CD14-positive monocyte (primary cell): ENCODE data around the gene RTN4R. TPM values are rescaled to one million over a fixed set of nuclear protein-coding genes. Genes with fewer than 3 reads are reported as not detected.

Experiments used
- DNase-seq, 3 donors: peaks; one replicate each; pipeline ENCODE4 v3.0.0-alpha.2; 2011 to 2022
- H2AFZ ChIP-seq: 2 replicates; pipeline ENCODE4 v1.6.0; 2012; ENCODE audit warnings: mild to moderate bottlenecking, low read depth, low read length, inconsistent platforms; ENCODE audit not compliant: insufficient read depth, poor library complexity, severe bottlenecking
- H3K27ac ChIP-seq, 2 donors: 1 replicate in 1 of 2; 2 replicates in 1 of 2; pipeline ENCODE4 v1.5.1; 2012 to 2013; ENCODE audit warnings: low read length in 2 of 2, control low read depth in 1 of 2, inconsistent platforms in 1 of 2, low read depth in 1 of 2, mild to moderate bottlenecking in 1 of 2
- H3K27me3 ChIP-seq, 2 donors: one replicate each; pipeline versions ENCODE4 v1.6.0 to v1.6.1; 2011 to 2013; ENCODE audit warnings: low read length in 2 of 2; ENCODE audit not compliant: control insufficient read depth in 2 of 2, insufficient read depth in 2 of 2
- H3K36me3 ChIP-seq, 2 donors: replicated peaks in 1 of 2; 1 replicate in 1 of 2; 2 replicates in 1 of 2; pipeline versions ENCODE4 v1.5.1 to v1.6.1; 2012 to 2013; ENCODE audit warnings: low read length in 2 of 2, control low read depth in 1 of 2, inconsistent platforms in 1 of 2, mild to moderate bottlenecking in 1 of 2; ENCODE audit not compliant: insufficient read depth in 2 of 2, control insufficient read depth in 1 of 2
- H3K4me1 ChIP-seq, 2 donors: 1 replicate in 1 of 2; 2 replicates in 1 of 2; pipeline versions ENCODE4 v1.5.1 to v1.6.1; 2012 to 2013; ENCODE audit warnings: low read length in 2 of 2, control low read depth in 1 of 2, inconsistent platforms in 1 of 2, mild to moderate bottlenecking in 1 of 2, moderate library complexity in 1 of 2; ENCODE audit not compliant: insufficient read depth in 2 of 2, control insufficient read depth in 1 of 2
- H3K4me2 ChIP-seq: replicated peaks from 2 replicates; pipeline ENCODE3; 2012; ENCODE audit warnings: low read length, moderate library complexity, mild to moderate bottlenecking; ENCODE audit not compliant: poor library complexity, severe bottlenecking; ENCODE audit errors: extremely low read depth
- H3K4me3 ChIP-seq, 3 experiments: fragments of 200-600 bp in 1 of 3; sonication (generic) in 1 of 3; replicated peaks in 1 of 3; 1 replicate in 2 of 3; 2 replicates in 1 of 3; pipeline ENCODE4 v1.5.1; 2011 to 2013; ENCODE audit warnings: low read length in 3 of 3, mild to moderate bottlenecking in 3 of 3, control low read depth in 2 of 3, low read depth in 2 of 3, inconsistent platforms in 1 of 3, moderate library complexity in 1 of 3
- H3K79me2 ChIP-seq: 2 replicates; pipeline ENCODE4 v1.6.0; 2012; ENCODE audit warnings: mild to moderate bottlenecking, control low read depth, inconsistent platforms, low read length, moderate library complexity; ENCODE audit not compliant: insufficient read depth
- H3K9ac ChIP-seq: 2 replicates; pipeline ENCODE4 v1.6.0; 2017; ENCODE audit warnings: low read length, mild to moderate bottlenecking; ENCODE audit not compliant: insufficient read depth, poor library complexity, severe bottlenecking
- H3K9me3 ChIP-seq, 2 donors: replicated peaks in 1 of 2; 1 replicate in 1 of 2; 2 replicates in 1 of 2; pipeline versions ENCODE4 v1.5.1 to v1.6.1; 2012 to 2013; ENCODE audit warnings: low read length in 2 of 2, control low read depth in 1 of 2; ENCODE audit not compliant: control insufficient read depth in 1 of 2, insufficient read depth in 1 of 2
- H4K20me1 ChIP-seq: 2 replicates; pipeline ENCODE4 v1.6.0; 2012; ENCODE audit warnings: mild to moderate bottlenecking, low read length, control low read depth, moderate library complexity; ENCODE audit not compliant: insufficient read depth
- H3K27ac Mint-ChIP-seq, 7 donors: one replicate each; pipeline ENCODE4 v1.8.0; 2020; ENCODE audit warnings: mild to moderate bottlenecking in 7 of 7, mixed read lengths in 7 of 7, moderate library complexity in 6 of 7, inconsistent platforms in 2 of 7
- H3K27me3 Mint-ChIP-seq, 3 donors: one replicate each; pipeline ENCODE4 v1.8.0; 2021 to 2022; ENCODE audit warnings: low read depth in 3 of 3, mild to moderate bottlenecking in 3 of 3, mixed read lengths in 3 of 3, moderate library complexity in 3 of 3, inconsistent platforms in 1 of 3
- H3K36me3 Mint-ChIP-seq, 2 donors: one replicate each; pipeline ENCODE4 v1.8.0; 2020; ENCODE audit warnings: mixed read lengths in 2 of 2, inconsistent platforms in 1 of 2, mild to moderate bottlenecking in 1 of 2
- H3K4me1 Mint-ChIP-seq: one replicate; pipeline ENCODE4 v1.8.0; 2020; ENCODE audit warnings: mild to moderate bottlenecking, mixed read lengths
- H3K4me3 Mint-ChIP-seq, 2 donors: one replicate each; pipeline ENCODE4 v1.8.0; 2020; ENCODE audit warnings: mild to moderate bottlenecking in 2 of 2, mixed read lengths in 2 of 2, moderate library complexity in 1 of 2
- H3K9me3 Mint-ChIP-seq, 7 donors: one replicate each; pipeline ENCODE4 v1.8.0; 2020 to 2022; ENCODE audit warnings: mixed read lengths in 7 of 7, mild to moderate bottlenecking in 6 of 7, moderate library complexity in 6 of 7, inconsistent platforms in 2 of 7
- CTCF ChIP-seq: fragments of 200-600 bp; IDR thresholded peaks from one replicate; pipeline ENCODE4 v1.8.0; 2022; ENCODE audit warnings: antibody characterized with exemption, mild to moderate bottlenecking
- WGBS: methylation state at CpG from one replicate; pipeline ENCODE4 v1.1.5; 2013; ENCODE audit warnings: missing lambda C conversion rate; ENCODE audit not compliant: insufficient coverage; 5-methylcytosine and 5-hydroxymethylcytosine counted together
- intact Hi-C, 2 donors: fragments of 100-400 bp; cut with micrococcal nuclease; formaldehyde crosslinking; loops; one replicate each; pipeline versions ENCODE4 v1.15.0 to v1.15.1; 2023
- polyA plus RNA-seq, 3 donors: library from polyadenylated mRNA; depleted of rRNA in 1 of 3; unstranded in 2 of 3; stranded (reverse) in 1 of 3; fragments of 300-500 nt in 2 of 3; fragments of >200 nt in 1 of 3; fragmentation: Illumina TruSeq in 2 of 3; gene quantifications; 1 replicate in 2 of 3; 2 replicates in 1 of 3; pipeline ENCODE4 v1.2.3, GENCODE V29; 2012 to 2021

The RTN4R gene
- polyA plus RNA-seq, 3 donors: not detected

DNA sequence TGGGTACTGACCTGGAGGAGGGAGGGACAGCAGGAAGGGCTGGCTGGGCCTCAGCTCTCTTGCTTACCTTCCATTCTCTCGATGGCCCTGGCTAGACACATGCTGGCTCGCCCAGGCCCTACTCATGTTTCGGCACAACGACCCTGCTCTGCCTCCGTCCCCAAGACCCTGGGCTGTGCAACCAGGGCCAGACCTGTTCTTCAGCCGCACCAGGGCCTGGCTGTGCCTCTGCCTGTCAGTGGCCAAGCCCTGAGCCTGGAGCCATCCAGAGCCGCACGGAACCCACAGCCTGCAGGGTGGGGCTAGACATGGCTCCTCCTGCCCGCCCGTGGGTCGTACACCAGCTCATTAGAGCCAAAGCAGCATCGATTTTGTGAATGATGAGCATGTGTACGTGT lies 47.5 kb downstream of the RTN4R start:
- H3K27ac Mint-ChIP-seq: no peak overlapping the region
- H3K4me1 Mint-ChIP-seq: no peaks in the 10 kb centered on the region
- DNase-seq: no peak
- 91% methylated on average over 13 of the region's 13 CpGs for WGBS
- H3K4me3 Mint-ChIP-seq: no peak overlapping the region
- intact Hi-C loops: no loop called here
- Histone ChIP-seq H3K9ac (no peak overlapping the region), H3K4me1 (no peaks in the 10 kb centered on the region), H2AFZ (no peak overlapping the region), H3K4me3 (no peak overlapping the region), H3K27ac (no peak overlapping the region), H3K36me3 (no peaks in the 10 kb centered on the region), H3K79me2 (no peaks in the 10 kb centered on the region), H3K27me3 (no peaks in the 10 kb centered on the region), H4K20me1 (no peaks in the 10 kb centered on the region), H3K4me2 (no peak overlapping the region), H3K9me3 (peaks cover 10 to 20% of the 10 kb centered on the region in 2 donors)
- H3K9me3 Mint-ChIP-seq: peaks cover 5 to 19% (median 12%) of the 10 kb centered on the region in 7 donors
- H3K36me3 Mint-ChIP-seq: no peaks in the 10 kb centered on the region
- peaks cover 0 to 3% (median 0%) of the 10 kb centered on the region in 3 donors for H3K27me3 Mint-ChIP-seq
- no peak for TF ChIP-seq CTCF

- H3K9me3 ChIP-seq: peaks cover 5 to 13% of the 10 kb centered on the region in 2 donors
- H3K4me3 Mint-ChIP-seq: no peak overlapping the region
- H3K79me2 ChIP-seq: no peaks in the 10 kb centered on the region
- H3K4me1 ChIP-seq: no peaks in the 10 kb centered on the region
- H3K4me3 ChIP-seq: no peak overlapping the region
- DNase-seq: no peak
- intact Hi-C loops: no loop called here
- H3K4me1 Mint-ChIP-seq: no peaks in the 10 kb centered on the region
- H3K9me3 Mint-ChIP-seq: peaks cover 4 to 13% (median 7%) of the 10 kb centered on the region in 7 donors
- no peaks in the 10 kb centered on the region for H3K36me3 ChIP-seq
- no peak overlapping the region for H3K4me2 ChIP-seq
- no peaks in the 10 kb centered on the region for H3K27me3 ChIP-seq
- no peaks in the 10 kb centered on the region for H4K20me1 ChIP-seq
- WGBS: over 99% methylated on average over 8 of the region's 10 CpGs
- no peaks in the 10 kb centered on the region for H3K36me3 Mint-ChIP-seq
- H3K9ac ChIP-seq: no peak overlapping the region
- peak overlapping the region; percentile 49 for H2AFZ ChIP-seq
- H3K27me3 Mint-ChIP-seq: peaks cover 0 to 3% (median 0%) of the 10 kb centered on the region in 3 donors
- no peak overlapping the region for H3K27ac ChIP-seq
- no peak overlapping the region for H3K27ac Mint-ChIP-seq
- TF ChIP-seq CTCF: no peak
Observed at GRCh38 chr22:20219667-20220628, 48.2 kb downstream of the RTN4R start.
